ENCODE data around the gene MYO1E.

The MYO1E gene

DNA sequence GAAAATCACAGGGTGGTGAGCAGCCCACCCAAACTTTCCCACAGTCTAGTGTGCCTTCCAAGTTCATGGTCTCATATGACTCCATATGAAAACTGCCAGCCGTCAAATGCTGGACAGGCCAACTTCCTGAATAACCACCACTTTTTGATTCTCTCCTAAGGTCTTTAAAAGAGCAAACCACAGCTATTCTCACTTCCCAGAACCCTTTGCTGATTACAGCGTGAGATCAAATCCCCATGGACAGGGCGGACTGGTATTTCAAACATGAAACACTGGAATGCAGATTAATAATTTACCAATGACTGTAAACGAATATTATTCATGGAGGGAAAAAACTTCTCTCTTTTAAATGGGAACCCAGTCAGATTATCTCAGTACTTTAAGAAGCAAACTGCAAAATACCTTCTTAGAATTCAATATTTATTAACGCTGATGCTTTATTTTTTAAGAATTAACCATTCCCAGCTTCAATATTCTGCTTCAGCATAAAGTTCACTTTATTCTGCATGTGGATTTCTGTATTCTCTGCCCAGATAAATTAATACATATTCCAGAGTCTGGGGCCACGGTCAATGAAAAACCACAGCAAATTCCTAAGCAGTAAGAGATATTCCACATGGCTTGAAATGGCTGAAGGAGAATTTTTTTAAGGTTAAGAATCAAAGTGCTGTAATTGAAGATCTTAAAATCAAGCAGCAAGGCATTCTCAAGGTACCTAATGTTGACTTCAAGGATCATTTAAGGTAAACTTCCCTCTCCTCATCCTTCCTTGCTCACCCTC is 42.9 kb downstream of the MYO1E start:
- H3K36me3 ChIP-seq, result no peaks in the 10 kb centered on the region
- H3K27ac ChIP-seq, result no peak overlapping the region
- no peak overlapping the region for H3K4me3 ChIP-seq (ENCODE audit: low read depth, low read length)
- TF ChIP-seq, protein P1, sequence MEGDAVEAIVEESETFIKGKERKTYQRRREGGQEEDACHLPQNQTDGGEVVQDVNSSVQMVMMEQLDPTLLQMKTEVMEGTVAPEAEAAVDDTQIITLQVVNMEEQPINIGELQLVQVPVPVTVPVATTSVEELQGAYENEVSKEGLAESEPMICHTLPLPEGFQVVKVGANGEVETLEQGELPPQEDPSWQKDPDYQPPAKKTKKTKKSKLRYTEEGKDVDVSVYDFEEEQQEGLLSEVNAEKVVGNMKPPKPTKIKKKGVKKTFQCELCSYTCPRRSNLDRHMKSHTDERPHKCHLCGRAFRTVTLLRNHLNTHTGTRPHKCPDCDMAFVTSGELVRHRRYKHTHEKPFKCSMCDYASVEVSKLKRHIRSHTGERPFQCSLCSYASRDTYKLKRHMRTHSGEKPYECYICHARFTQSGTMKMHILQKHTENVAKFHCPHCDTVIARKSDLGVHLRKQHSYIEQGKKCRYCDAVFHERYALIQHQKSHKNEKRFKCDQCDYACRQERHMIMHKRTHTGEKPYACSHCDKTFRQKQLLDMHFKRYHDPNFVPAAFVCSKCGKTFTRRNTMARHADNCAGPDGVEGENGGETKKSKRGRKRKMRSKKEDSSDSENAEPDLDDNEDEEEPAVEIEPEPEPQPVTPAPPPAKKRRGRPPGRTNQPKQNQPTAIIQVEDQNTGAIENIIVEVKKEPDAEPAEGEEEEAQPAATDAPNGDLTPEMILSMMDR (IDR thresholded peaks at IDR 0.05; ENCODE audit: low read depth, low read length), result no peak
- DNase-seq, result no peak
- H3K27me3 ChIP-seq (ENCODE audit: insufficient read depth, low read depth, severe bottlenecking), result no peaks in the 10 kb centered on the region
- no peaks in the 10 kb centered on the region for H3K9me3 ChIP-seq (ENCODE audit: severe bottlenecking)

DNA sequence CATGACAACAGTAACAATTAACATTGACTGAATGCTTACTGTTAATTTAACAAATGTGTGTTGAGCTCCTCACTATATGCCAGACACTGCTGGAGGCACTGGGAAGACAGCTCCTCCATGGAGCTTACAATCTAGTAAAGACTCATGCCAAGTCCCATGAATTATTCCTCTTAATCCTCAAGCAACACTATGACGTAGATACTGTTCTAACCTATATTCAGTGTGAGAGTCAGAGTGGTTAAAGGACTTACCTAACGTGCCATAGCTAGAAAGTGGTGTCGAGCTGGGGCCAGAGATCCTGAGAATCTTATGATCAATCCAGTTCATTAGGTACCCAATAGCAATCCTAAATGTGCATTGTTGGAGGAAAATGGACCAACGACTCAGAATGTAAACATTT is 43.6 kb downstream of the MYO1E start:
- no peaks in the 10 kb centered on the region for H3K36me3 ChIP-seq
- TF ChIP-seq, protein P1 (IDR thresholded peaks at IDR 0.05; ENCODE audit: low read depth, low read length), result no peak
- DNase-seq, result no peak
- no peak overlapping the region for H3K27ac ChIP-seq
- no peak overlapping the region for H3K4me3 ChIP-seq (ENCODE audit: low read depth, low read length)
- H3K27me3 ChIP-seq (ENCODE audit: insufficient read depth, low read depth, severe bottlenecking), result no peaks in the 10 kb centered on the region
- H3K9me3 ChIP-seq (ENCODE audit: severe bottlenecking), result no peaks in the 10 kb centered on the region

DNA sequence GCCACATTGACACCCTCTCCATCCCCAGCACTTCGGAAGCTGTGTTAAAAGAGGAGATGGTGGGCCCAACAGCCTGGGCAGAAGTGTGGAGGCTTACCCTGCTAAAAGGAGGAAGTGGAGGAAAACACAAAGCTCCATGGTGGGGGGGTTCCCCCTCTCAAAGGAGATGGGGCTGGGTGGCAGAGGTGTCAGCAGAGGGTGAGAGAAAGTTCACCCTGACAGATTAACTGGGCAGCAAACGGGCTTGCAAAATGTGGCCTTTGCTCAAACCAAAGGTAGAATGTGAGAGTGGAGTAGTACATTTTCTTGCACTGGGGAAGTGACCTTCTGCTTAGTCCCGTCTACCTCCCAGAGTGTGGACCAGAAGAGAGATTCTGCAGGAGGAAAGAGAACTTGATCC is 44.7 kb downstream of the MYO1E start:
- Histone ChIP-seq H3K36me3 (no peaks in the 10 kb centered on the region), H3K4me3 (ENCODE audit: low read depth, low read length) (no peak overlapping the region), H3K9me3 (ENCODE audit: severe bottlenecking) (no peaks in the 10 kb centered on the region), H3K27ac (no peak overlapping the region), H3K27me3 (ENCODE audit: insufficient read depth, low read depth, severe bottlenecking) (no peaks in the 10 kb centered on the region)
- TF ChIP-seq, protein P1 (IDR thresholded peaks at IDR 0.05; ENCODE audit: low read depth, low read length), result no peak
- no peak for DNase-seq

DNA sequence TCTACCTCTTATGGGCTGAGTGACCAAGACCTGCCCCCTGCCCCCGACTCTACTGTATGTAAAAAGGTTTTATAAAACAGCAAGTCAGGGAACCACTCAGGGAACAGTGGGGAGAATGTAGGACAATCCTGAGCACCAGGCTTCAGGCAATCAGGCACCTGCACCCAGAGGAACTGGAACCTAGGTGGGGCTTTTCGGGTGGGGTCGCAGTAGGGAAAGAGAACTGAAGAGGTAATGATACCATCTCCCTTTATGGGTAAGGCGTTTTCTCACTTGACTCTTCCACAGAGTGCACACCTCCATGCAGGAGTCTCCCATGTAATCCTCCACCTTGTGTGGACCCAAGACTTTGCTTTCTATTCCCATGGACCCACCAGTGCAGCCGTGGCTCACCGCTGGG is 45.8 kb downstream of the MYO1E start:
- no peak for DNase-seq
- Histone ChIP-seq H3K27me3 (ENCODE audit: insufficient read depth, low read depth, severe bottlenecking) (no peaks in the 10 kb centered on the region), H3K27ac (no peak overlapping the region), H3K9me3 (ENCODE audit: severe bottlenecking) (no peaks in the 10 kb centered on the region), H3K36me3 (no peaks in the 10 kb centered on the region), H3K4me3 (ENCODE audit: low read depth, low read length) (no peak overlapping the region)
- TF ChIP-seq, protein P1 (IDR thresholded peaks at IDR 0.05; ENCODE audit: low read depth, low read length), result no peak

DNA sequence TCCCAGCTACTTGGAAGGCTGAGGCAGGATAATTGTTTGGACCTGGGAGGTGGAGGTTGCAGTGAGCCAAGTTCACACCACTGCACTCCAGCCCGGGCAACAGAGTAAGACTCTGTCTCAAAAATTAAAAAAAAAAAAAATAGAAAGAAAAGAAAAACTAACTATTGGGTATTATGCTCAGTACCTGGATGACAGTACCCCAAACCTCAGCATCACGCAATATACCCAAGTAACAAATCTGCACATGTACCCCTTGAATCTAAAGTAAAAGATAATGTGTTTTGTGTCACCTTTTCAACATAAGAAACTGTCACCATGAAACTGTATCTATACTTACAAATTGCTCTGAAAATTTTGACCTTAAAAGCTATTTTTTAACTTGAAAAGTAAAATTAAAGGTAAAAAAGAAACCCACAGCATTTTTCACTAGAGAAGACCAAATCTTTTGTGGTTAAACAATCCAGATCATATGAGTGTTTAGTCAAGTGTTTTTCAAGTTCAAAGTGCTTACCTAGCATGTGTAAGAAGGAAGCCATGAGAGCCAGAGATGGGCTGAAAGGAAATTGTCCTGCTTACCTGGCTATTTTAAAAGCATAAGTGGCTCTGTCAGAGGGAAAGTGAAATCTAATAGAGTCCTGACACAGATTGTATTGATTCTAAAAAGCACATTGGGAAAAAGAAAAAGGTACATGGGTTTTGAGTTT is 50.5 kb downstream of the MYO1E start:
- H3K4me3 ChIP-seq (ENCODE audit: low read depth, low read length), result no peak overlapping the region
- H3K36me3 ChIP-seq, result no peaks in the 10 kb centered on the region
- H3K9me3 ChIP-seq (ENCODE audit: severe bottlenecking), result no peaks in the 10 kb centered on the region
- TF ChIP-seq, protein P1 (IDR thresholded peaks at IDR 0.05; ENCODE audit: low read depth, low read length), result no peak
- H3K27me3 ChIP-seq (ENCODE audit: insufficient read depth, low read depth, severe bottlenecking), result no peaks in the 10 kb centered on the region
- no peak for DNase-seq
- no peak overlapping the region for H3K27ac ChIP-seq
